HepG2 (cell line): ENCODE measurements around the gene NPBWR2. TPM values are rescaled to one million over a fixed set of nuclear protein-coding genes. Genes with fewer than 3 reads are reported as not detected.
A peak's percentile ranks its signal among the peaks of the same experiment; 100 is the strongest.

Experiments
- CCAR2 ChIP-seq: fragments of 200-400 bp; formaldehyde crosslinking; optimal IDR thresholded peaks from 2 replicates; pipeline ENCODE3; 2018; ENCODE audit warnings: low read depth, mild to moderate bottlenecking, low read length, moderate library complexity
- ELF4 ChIP-seq: sonication (generic); formaldehyde crosslinking; IDR thresholded peaks from 2 replicates; pipeline ENCODE4 v1.5.0; 2020; ENCODE audit warnings: missing genetic modification reagents, mild to moderate bottlenecking, moderate library complexity, borderline replicate concordance
- KDM3A ChIP-seq: IDR thresholded peaks from 2 replicates; pipeline ENCODE4 v1.6.1; 2018; ENCODE audit warnings: low read depth, missing compliant biosample characterization
- MTF1 ChIP-seq: sonication (generic); formaldehyde crosslinking; IDR thresholded peaks from 2 replicates; pipeline ENCODE4 v1.5.0; 2020; ENCODE audit warnings: missing genetic modification reagents
- NCOA5 ChIP-seq: sonication (generic); formaldehyde crosslinking; IDR thresholded peaks from 2 replicates; pipeline ENCODE4 v1.4.0; 2020; ENCODE audit warnings: missing genetic modification reagents
- ZNF30 ChIP-seq: sonication (generic); formaldehyde crosslinking; IDR thresholded peaks from 2 replicates; pipeline ENCODE4 v1.5.0; 2020; ENCODE audit warnings: mild to moderate bottlenecking, missing genetic modification reagents
- ZNF720 ChIP-seq: sonication (generic); formaldehyde crosslinking; IDR thresholded peaks from 2 replicates; pipeline ENCODE4 v1.4.0; 2020; ENCODE audit warnings: missing genetic modification reagents
- ZNF773 ChIP-seq: sonication (generic); formaldehyde crosslinking; IDR thresholded peaks from 2 replicates; pipeline ENCODE4 v1.4.0; 2020; ENCODE audit warnings: missing genetic modification reagents, borderline replicate concordance
- polyA plus RNA-seq, 8 experiments: library from polyadenylated mRNA; depleted of rRNA in 3 of 8; stranded (reverse) in 7 of 8; unstranded in 1 of 8; fragments of >200 nt; fragmentation: Illumina TruSeq in 4 of 8; extraction: Trizol in 4 of 8; gene quantifications; 2 replicates each; pipeline versions ENCODE4 v1.2.1 to v1.2.3, GENCODE V29; 2011 to 2016; ENCODE audit warnings: low read depth in 4 of 8, missing spikeins in 1 of 8, mixed read lengths in 1 of 8; ENCODE audit not compliant: insufficient read depth in 1 of 8
- total RNA-seq, 5 experiments: library from RNA; depleted of rRNA; stranded (reverse); fragments of >200 nt; fragmentation: Illumina TruSeq; extraction: Trizol; gene quantifications; 2 replicates each; pipeline ENCODE4 v1.2.3, GENCODE V29; 2016; ENCODE audit warnings: low read depth in 1 of 5
- TF ChIP-seq, protein P1 (sequence below): sonication (generic); formaldehyde crosslinking; IDR thresholded peaks from 2 replicates; pipeline ENCODE4 v1.4.0; 2020; ENCODE audit warnings: missing genetic modification reagents
- TF ChIP-seq, protein P2 (sequence below): sonication (generic); formaldehyde crosslinking; IDR thresholded peaks from 2 replicates; pipeline ENCODE4 v1.8.0; 2022; ENCODE audit warnings: missing genetic modification reagents, mild to moderate bottlenecking, moderate library complexity, borderline replicate concordance
- TF ChIP-seq, protein P3 (sequence below): sonication (generic); formaldehyde crosslinking; IDR thresholded peaks from 2 replicates; pipeline ENCODE4 v1.5.1; 2020; ENCODE audit warnings: missing genetic modification reagents, mild to moderate bottlenecking, borderline replicate concordance
- TF ChIP-seq, protein P4 (sequence below): sonication (generic); formaldehyde crosslinking; IDR thresholded peaks from 2 replicates; pipeline ENCODE4 v1.8.1; 2023; ENCODE audit warnings: missing genetic modification reagents, inconsistent platforms, borderline replicate concordance
- TF ChIP-seq, protein P5 (sequence below): fragments of 450-650 bp; IDR thresholded peaks from 2 replicates; pipeline ENCODE4 v1.6.1; 2017; ENCODE audit warnings: mild to moderate bottlenecking

NPBWR2 gene
- total and polyA plus RNA-seq, 2 of the 13 experiments (the other 11 are each of a cell fraction or from before 2014, with no cell fraction given): not detected

DNA sequence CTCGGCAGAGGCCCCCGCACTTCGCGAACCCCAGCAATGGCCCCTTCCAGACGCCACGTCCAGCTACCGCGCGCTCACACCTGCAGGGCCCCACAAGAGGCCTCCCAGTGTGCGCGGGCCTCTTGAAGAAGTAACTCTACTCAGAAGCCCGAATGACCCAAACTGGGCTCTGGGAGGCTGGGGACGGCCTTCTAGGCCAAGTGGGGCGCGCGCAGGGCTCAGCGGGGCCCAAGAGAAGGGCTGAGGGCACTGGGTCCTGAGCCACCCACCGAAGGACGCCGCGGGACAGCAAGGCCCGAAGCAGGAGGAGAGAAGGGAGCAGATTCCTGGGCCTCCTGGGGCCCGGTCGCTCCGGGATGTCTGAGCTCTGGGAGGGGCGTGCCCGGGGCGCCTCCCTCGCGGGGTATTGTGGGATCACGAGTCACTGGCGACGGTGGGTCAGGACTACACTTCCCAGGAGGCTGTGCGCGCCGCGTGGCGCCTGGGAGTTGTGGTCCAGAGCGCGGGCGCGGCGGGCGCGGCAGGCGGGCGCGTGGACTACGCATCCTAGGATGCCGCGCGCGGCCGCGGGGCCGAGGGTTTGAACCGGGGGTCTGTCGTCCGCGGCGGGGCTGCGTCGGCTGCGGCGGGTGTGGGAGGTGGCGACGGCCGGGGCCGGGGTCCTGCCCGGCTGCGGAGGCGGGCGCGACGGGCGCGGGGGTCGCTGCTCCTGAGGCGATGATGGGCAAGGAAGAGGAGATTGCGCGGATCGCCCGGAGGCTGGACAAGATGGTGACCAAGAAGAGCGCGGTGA lies 44.6 kb downstream of the NPBWR2 start, which contains the start of gene TCEA2 (continued):
- TF ChIP-seq, protein P1, sequence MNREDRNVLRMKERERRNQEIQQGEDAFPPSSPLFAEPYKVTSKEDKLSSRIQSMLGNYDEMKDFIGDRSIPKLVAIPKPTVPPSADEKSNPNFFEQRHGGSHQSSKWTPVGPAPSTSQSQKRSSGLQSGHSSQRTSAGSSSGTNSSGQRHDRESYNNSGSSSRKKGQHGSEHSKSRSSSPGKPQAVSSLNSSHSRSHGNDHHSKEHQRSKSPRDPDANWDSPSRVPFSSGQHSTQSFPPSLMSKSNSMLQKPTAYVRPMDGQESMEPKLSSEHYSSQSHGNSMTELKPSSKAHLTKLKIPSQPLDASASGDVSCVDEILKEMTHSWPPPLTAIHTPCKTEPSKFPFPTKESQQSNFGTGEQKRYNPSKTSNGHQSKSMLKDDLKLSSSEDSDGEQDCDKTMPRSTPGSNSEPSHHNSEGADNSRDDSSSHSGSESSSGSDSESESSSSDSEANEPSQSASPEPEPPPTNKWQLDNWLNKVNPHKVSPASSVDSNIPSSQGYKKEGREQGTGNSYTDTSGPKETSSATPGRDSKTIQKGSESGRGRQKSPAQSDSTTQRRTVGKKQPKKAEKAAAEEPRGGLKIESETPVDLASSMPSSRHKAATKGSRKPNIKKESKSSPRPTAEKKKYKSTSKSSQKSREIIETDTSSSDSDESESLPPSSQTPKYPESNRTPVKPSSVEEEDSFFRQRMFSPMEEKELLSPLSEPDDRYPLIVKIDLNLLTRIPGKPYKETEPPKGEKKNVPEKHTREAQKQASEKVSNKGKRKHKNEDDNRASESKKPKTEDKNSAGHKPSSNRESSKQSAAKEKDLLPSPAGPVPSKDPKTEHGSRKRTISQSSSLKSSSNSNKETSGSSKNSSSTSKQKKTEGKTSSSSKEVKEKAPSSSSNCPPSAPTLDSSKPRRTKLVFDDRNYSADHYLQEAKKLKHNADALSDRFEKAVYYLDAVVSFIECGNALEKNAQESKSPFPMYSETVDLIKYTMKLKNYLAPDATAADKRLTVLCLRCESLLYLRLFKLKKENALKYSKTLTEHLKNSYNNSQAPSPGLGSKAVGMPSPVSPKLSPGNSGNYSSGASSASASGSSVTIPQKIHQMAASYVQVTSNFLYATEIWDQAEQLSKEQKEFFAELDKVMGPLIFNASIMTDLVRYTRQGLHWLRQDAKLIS (CRISPR knock-in tag): no peak; the same call in 1 of the 2 replicates
- TF ChIP-seq ZNF30 (CRISPR knock-in tag) (no peak), ELF4 (CRISPR knock-in tag) (no peak), KDM3A (peak; percentile 98), ZNF773 (CRISPR knock-in tag) (no peak; the same call in none of the 2 replicates), ZNF720 (CRISPR knock-in tag) (0 out of 2 replicates have a peak, but pooled peaks have one; percentile 54), NCOA5 (CRISPR knock-in tag) (no peak; the same call in 1 of the 2 replicates), MTF1 (CRISPR knock-in tag) (no peak), CCAR2 (no peak)
- TF ChIP-seq, protein P2, sequence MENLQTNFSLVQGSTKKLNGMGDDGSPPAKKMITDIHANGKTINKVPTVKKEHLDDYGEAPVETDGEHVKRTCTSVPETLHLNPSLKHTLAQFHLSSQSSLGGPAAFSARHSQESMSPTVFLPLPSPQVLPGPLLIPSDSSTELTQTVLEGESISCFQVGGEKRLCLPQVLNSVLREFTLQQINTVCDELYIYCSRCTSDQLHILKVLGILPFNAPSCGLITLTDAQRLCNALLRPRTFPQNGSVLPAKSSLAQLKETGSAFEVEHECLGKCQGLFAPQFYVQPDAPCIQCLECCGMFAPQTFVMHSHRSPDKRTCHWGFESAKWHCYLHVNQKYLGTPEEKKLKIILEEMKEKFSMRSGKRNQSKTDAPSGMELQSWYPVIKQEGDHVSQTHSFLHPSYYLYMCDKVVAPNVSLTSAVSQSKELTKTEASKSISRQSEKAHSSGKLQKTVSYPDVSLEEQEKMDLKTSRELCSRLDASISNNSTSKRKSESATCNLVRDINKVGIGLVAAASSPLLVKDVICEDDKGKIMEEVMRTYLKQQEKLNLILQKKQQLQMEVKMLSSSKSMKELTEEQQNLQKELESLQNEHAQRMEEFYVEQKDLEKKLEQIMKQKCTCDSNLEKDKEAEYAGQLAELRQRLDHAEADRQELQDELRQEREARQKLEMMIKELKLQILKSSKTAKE (CRISPR knock-in tag): peak; percentile 30; the same call in 1 of the 2 replicates
- TF ChIP-seq, protein P3, sequence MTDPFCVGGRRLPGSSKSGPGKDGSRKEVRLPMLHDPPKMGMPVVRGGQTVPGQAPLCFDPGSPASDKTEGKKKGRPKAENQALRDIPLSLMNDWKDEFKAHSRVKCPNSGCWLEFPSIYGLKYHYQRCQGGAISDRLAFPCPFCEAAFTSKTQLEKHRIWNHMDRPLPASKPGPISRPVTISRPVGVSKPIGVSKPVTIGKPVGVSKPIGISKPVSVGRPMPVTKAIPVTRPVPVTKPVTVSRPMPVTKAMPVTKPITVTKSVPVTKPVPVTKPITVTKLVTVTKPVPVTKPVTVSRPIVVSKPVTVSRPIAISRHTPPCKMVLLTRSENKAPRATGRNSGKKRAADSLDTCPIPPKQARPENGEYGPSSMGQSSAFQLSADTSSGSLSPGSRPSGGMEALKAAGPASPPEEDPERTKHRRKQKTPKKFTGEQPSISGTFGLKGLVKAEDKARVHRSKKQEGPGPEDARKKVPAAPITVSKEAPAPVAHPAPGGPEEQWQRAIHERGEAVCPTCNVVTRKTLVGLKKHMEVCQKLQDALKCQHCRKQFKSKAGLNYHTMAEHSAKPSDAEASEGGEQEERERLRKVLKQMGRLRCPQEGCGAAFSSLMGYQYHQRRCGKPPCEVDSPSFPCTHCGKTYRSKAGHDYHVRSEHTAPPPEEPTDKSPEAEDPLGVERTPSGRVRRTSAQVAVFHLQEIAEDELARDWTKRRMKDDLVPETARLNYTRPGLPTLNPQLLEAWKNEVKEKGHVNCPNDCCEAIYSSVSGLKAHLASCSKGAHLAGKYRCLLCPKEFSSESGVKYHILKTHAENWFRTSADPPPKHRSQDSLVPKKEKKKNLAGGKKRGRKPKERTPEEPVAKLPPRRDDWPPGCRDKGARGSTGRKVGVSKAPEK (CRISPR knock-in tag): no peak
- TF ChIP-seq, protein P4, sequence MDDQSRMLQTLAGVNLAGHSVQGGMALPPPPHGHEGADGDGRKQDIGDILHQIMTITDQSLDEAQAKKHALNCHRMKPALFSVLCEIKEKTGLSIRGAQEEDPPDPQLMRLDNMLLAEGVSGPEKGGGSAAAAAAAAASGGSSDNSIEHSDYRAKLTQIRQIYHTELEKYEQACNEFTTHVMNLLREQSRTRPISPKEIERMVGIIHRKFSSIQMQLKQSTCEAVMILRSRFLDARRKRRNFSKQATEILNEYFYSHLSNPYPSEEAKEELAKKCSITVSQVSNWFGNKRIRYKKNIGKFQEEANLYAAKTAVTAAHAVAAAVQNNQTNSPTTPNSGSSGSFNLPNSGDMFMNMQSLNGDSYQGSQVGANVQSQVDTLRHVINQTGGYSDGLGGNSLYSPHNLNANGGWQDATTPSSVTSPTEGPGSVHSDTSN (CRISPR knock-in tag): no peak; the same call in 1 of the 2 replicates
- TF ChIP-seq, protein P5, sequence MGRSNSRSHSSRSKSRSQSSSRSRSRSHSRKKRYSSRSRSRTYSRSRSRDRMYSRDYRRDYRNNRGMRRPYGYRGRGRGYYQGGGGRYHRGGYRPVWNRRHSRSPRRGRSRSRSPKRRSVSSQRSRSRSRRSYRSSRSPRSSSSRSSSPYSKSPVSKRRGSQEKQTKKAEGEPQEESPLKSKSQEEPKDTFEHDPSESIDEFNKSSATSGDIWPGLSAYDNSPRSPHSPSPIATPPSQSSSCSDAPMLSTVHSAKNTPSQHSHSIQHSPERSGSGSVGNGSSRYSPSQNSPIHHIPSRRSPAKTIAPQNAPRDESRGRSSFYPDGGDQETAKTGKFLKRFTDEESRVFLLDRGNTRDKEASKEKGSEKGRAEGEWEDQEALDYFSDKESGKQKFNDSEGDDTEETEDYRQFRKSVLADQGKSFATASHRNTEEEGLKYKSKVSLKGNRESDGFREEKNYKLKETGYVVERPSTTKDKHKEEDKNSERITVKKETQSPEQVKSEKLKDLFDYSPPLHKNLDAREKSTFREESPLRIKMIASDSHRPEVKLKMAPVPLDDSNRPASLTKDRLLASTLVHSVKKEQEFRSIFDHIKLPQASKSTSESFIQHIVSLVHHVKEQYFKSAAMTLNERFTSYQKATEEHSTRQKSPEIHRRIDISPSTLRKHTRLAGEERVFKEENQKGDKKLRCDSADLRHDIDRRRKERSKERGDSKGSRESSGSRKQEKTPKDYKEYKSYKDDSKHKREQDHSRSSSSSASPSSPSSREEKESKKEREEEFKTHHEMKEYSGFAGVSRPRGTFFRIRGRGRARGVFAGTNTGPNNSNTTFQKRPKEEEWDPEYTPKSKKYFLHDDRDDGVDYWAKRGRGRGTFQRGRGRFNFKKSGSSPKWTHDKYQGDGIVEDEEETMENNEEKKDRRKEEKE: no peak
